Measurements from ENCODE around the gene SNX24.

DNA sequence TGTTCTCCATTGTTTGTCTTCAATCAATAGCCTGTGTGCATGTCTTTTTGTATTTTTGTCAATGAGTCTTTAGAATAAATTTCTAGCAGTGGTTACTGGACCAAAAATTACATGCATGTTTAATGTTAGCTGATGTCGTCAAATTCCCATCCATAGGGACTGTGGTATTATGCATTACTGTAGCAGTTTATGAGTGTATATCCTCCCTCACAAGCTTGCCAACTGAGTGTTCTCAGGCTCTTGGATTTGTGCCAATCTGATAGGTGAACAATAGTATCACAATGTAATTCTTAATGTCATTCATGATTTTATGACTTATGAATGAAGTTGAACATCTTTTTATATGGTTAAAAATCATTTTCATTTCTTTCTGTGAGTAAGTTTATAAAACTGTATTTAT lies 13.0 kb downstream of the SNX24 start:
- TF ChIP-seq GATA2 (IDR thresholded peaks at IDR 0.05; ENCODE audit: low read depth, low read length): peak; percentile 52; the same call in 1 of the 2 replicates
- TF ChIP-seq GATA3 (IDR thresholded peaks at IDR 0.05; ENCODE audit: low read depth, low read length): peak; percentile 69

All from SH-SY5Y (cell line).